Neural cell (in vitro differentiated cells): Measurements from ENCODE around the gene VEGFB.

Source experiments
- CTCF ChIP-seq: fragments of 450-650 bp; IDR thresholded peaks from 2 replicates; pipeline ENCODE4 v1.5.1; 2014; ENCODE audit warnings: antibody characterized with exemption, mild to moderate bottlenecking, moderate library complexity; ENCODE audit not compliant: poor library complexity, severe bottlenecking
- EP300 ChIP-seq: fragments of 450-650 bp; conservative IDR thresholded peaks from 2 replicates; pipeline ENCODE4 v1.6.1; 2014; ENCODE audit warnings: antibody characterized with exemption, mild to moderate bottlenecking, moderate library complexity; ENCODE audit not compliant: poor library complexity, severe bottlenecking
- EZH2 ChIP-seq: fragments of 200-600, 300-800 bp; shearing (Covaris generic), sonication (generic); IDR thresholded peaks from 2 replicates; pipeline ENCODE4 v1.6.1; 2014; ENCODE audit warnings: antibody characterized with exemption, low read length, borderline replicate concordance, mild to moderate bottlenecking; ENCODE audit not compliant: insufficient read depth, poor library complexity, severe bottlenecking
- MXI1 ChIP-seq: fragments of 450-650 bp; conservative IDR thresholded peaks from 2 replicates; pipeline ENCODE4 v1.6.1; 2014; ENCODE audit warnings: antibody characterized with exemption, mild to moderate bottlenecking; ENCODE audit not compliant: poor library complexity, severe bottlenecking
- POLR2AphosphoS5 ChIP-seq: IDR thresholded peaks from 2 replicates; pipeline ENCODE4 v1.6.1; 2012
- RAD21 ChIP-seq: fragments of 450-650 bp; conservative IDR thresholded peaks from 2 replicates; pipeline ENCODE4 v1.6.1; 2014; ENCODE audit warnings: antibody characterized with exemption, mild to moderate bottlenecking, moderate library complexity
- REST ChIP-seq: IDR thresholded peaks from 2 replicates; pipeline ENCODE4 v1.6.1; 2012; ENCODE audit warnings: borderline replicate concordance
- SMC3 ChIP-seq: fragments of 450-650 bp; conservative IDR thresholded peaks from 2 replicates; pipeline ENCODE4 v1.6.1; 2014; ENCODE audit warnings: antibody characterized with exemption, mild to moderate bottlenecking, moderate library complexity; ENCODE audit not compliant: poor library complexity
- TAF1 ChIP-seq: IDR thresholded peaks from 2 replicates; pipeline ENCODE4 v1.6.1; 2012; ENCODE audit warnings: low read depth

GRCh38 chr11:64232967-64233315, 1.4 kb upstream of the VEGFB start:
- TF ChIP-seq CTCF = no peak
- TF ChIP-seq POLR2AphosphoS5 = no peak
- no peak for TF ChIP-seq TAF1
- no peak for TF ChIP-seq EZH2
- TF ChIP-seq REST = no peak
- TF ChIP-seq SMC3 = no peak
- no peak for TF ChIP-seq EP300
- no peak for TF ChIP-seq RAD21
- TF ChIP-seq MXI1 = no peak
